IMR-90 (cell line): ENCODE results near the gene ABHD17C. TPM values are rescaled to one million over a fixed set of nuclear protein-coding genes. Genes with fewer than 3 reads are reported as not detected.
A peak's percentile ranks its signal among the peaks of the same experiment; 100 is the strongest.

Experiments used
- ATAC-seq: fragments of 200-7000 bp; cut with Tn5 transposase; 2 replicates; pipeline ENCODE4 v1.9.1; 2020; ENCODE audit warnings: low read depth, mild to moderate bottlenecking, moderate library complexity
- BruUV-seq: library from RNA; stranded (reverse); fragments of 400-500 nt; replicated peaks from 2 replicates; lab custom pipeline; 2021; lab: Mats Ljungman, UMichigan
- CTCF ChIA-PET: fragments of 300-600 bp; formaldehyde crosslinking; extraction: SDS; loops from one replicate; lab custom pipeline; 2021; ENCODE audit warnings: antibody characterized with exemption; lab: Yijun Ruan, JAX
- POLR2A ChIA-PET: fragments of 300-600 bp; sonication (Branson Sonifier 250); formaldehyde crosslinking; loops from one replicate; lab custom pipeline; 2022; ENCODE audit warnings: antibody characterized with exemption; ENCODE audit not compliant: unreplicated experiment; lab: Charles Lee
- DNase-seq: peaks from one replicate; pipeline ENCODE4 v3.0.0; 2013
- H2AFZ ChIP-seq: replicated peaks from 2 replicates; pipeline ENCODE3; 2013; ENCODE audit warnings: low read length, mild to moderate bottlenecking; ENCODE audit not compliant: poor library complexity
- H2AK5ac ChIP-seq: 2 replicates; pipeline ENCODE4 v1.6.1; 2013; ENCODE audit warnings: low read depth, low read length, inconsistent platforms
- H2AK9ac ChIP-seq: replicated peaks from 2 replicates; pipeline ENCODE3; 2013; ENCODE audit warnings: mild to moderate bottlenecking, low read depth, low read length, moderate library complexity; ENCODE audit not compliant: poor library complexity
- H2BK120ac ChIP-seq: 2 replicates; pipeline ENCODE4 v1.6.1; 2013; ENCODE audit warnings: low read depth, low read length, inconsistent platforms
- H2BK15ac ChIP-seq: 3 replicates; pipeline ENCODE4 v1.6.1; 2013; ENCODE audit warnings: low read depth, low read length, inconsistent platforms
- H2BK20ac ChIP-seq: 2 replicates; pipeline ENCODE4 v1.6.1; 2013; ENCODE audit warnings: low read depth, mild to moderate bottlenecking, inconsistent platforms, low read length, moderate library complexity
- H2BK5ac ChIP-seq: 2 replicates; pipeline ENCODE4 v1.6.1; 2013; ENCODE audit warnings: mild to moderate bottlenecking, low read depth, low read length, inconsistent platforms; ENCODE audit not compliant: poor library complexity, severe bottlenecking
- H3K14ac ChIP-seq: replicated peaks from 2 replicates; pipeline ENCODE4 v1.6.1; 2013; ENCODE audit warnings: low read depth, low read length, inconsistent platforms
- H3K18ac ChIP-seq: 2 replicates; pipeline ENCODE4 v1.6.1; 2013; ENCODE audit warnings: low read depth, low read length, control low read depth
- H3K23ac ChIP-seq: 2 replicates; pipeline ENCODE4 v1.6.1; 2013; ENCODE audit warnings: low read depth, low read length, inconsistent platforms
- H3K27ac ChIP-seq: 2 replicates; pipeline ENCODE4 v1.5.1; 2013; ENCODE audit warnings: mild to moderate bottlenecking, control low read depth, low read length; ENCODE audit not compliant: insufficient read depth
- H3K27me3 ChIP-seq: 2 replicates; pipeline ENCODE4 v1.6.1; 2013; ENCODE audit warnings: low read length; ENCODE audit not compliant: control insufficient read depth, insufficient read depth
- H3K36me3 ChIP-seq: 2 replicates; pipeline ENCODE4 v1.6.1; 2013; ENCODE audit warnings: low read length, mixed read lengths; ENCODE audit not compliant: control insufficient read depth, insufficient read depth
- H3K4ac ChIP-seq: 2 replicates; pipeline ENCODE4 v1.6.1; 2013; ENCODE audit warnings: low read depth, low read length, inconsistent platforms
- H3K4me1 ChIP-seq: 2 replicates; pipeline ENCODE4 v1.6.1; 2013; ENCODE audit warnings: low read length, mixed read lengths; ENCODE audit not compliant: control insufficient read depth, insufficient read depth
- H3K4me2 ChIP-seq: 2 replicates; pipeline ENCODE4 v1.6.1; 2013; ENCODE audit warnings: low read depth, mild to moderate bottlenecking, control low read depth, low read length, moderate library complexity
- H3K4me3 ChIP-seq: 2 replicates; pipeline ENCODE4 v1.5.1; 2013; ENCODE audit warnings: low read depth, mild to moderate bottlenecking, control low read depth, low read length, moderate library complexity; ENCODE audit not compliant: insufficient read depth
- H3K56ac ChIP-seq: 2 replicates; pipeline ENCODE4 v1.6.1; 2013; ENCODE audit warnings: low read length, inconsistent platforms; ENCODE audit not compliant: insufficient read depth; ENCODE audit errors: extremely low read depth
- H3K79me1 ChIP-seq, 2 experiments: 2 replicates each; pipeline ENCODE4 v1.6.1; 2013; ENCODE audit warnings: low read length in 2 of 2, inconsistent platforms in 1 of 2, low read depth in 1 of 2
- H3K9ac ChIP-seq: 2 replicates; pipeline ENCODE4 v1.6.1; 2013; ENCODE audit warnings: low read depth, low read length, control low read depth
- H3K9me1 ChIP-seq: 2 replicates; pipeline ENCODE4 v1.6.1; 2013; ENCODE audit warnings: low read length, inconsistent platforms; ENCODE audit not compliant: insufficient read depth
- H3K9me3 ChIP-seq: 2 replicates; pipeline ENCODE4 v1.6.1; 2013; ENCODE audit warnings: low read length; ENCODE audit not compliant: control insufficient read depth, insufficient read depth
- H4K20me1 ChIP-seq: 2 replicates; pipeline ENCODE4 v1.6.1; 2013; ENCODE audit warnings: low read length, inconsistent platforms; ENCODE audit not compliant: insufficient read depth
- H4K5ac ChIP-seq: 2 replicates; pipeline ENCODE4 v1.6.1; 2013; ENCODE audit warnings: mild to moderate bottlenecking, low read depth, low read length, control low read depth
- H4K8ac ChIP-seq, 2 experiments: 2 replicates each; pipeline ENCODE4 v1.6.1; 2013; ENCODE audit warnings: low read depth in 2 of 2, low read length in 2 of 2, control low read depth in 1 of 2, inconsistent platforms in 1 of 2
- H4K91ac ChIP-seq: 2 replicates; pipeline ENCODE4 v1.6.1; 2013; ENCODE audit warnings: low read depth, low read length, inconsistent platforms; ENCODE audit not compliant: insufficient read depth
- CHD1 ChIP-seq: IDR thresholded peaks from 2 replicates; pipeline ENCODE4 v1.6.1; 2012; ENCODE audit warnings: low read depth, low read length, improper control_type of control experiment
- ELK1 ChIP-seq: fragments of 150-350 bp; IDR thresholded peaks from 2 replicates; pipeline ENCODE4 v1.6.1; 2016; ENCODE audit warnings: low read depth, mild to moderate bottlenecking, low read length, moderate library complexity, borderline replicate concordance
- MAZ ChIP-seq: IDR thresholded peaks from 2 replicates; pipeline ENCODE4 v1.6.1; 2012; ENCODE audit warnings: low read depth, mild to moderate bottlenecking, low read length, improper control_type of control experiment, moderate library complexity, borderline replicate concordance
- MXI1 ChIP-seq: IDR thresholded peaks from 2 replicates; pipeline ENCODE4 v1.6.1; 2012; ENCODE audit warnings: low read depth, mild to moderate bottlenecking, low read length, moderate library complexity, borderline replicate concordance
- POLR2A ChIP-seq: IDR thresholded peaks from 2 replicates; pipeline ENCODE4 v1.6.1; 2012; ENCODE audit warnings: mild to moderate bottlenecking, low read depth, low read length
- RAD21 ChIP-seq: IDR thresholded peaks from 2 replicates; pipeline ENCODE4 v1.6.1; 2012; ENCODE audit warnings: low read length, improper control_type of control experiment
- RCOR1 ChIP-seq: IDR thresholded peaks from 2 replicates; pipeline ENCODE4 v1.6.1; 2012; ENCODE audit warnings: mild to moderate bottlenecking, low read length, improper control_type of control experiment; ENCODE audit not compliant: insufficient replicate concordance
- RFX5 ChIP-seq: IDR thresholded peaks from 2 replicates; pipeline ENCODE4 v1.8.0; 2012; ENCODE audit warnings: low read depth, mild to moderate bottlenecking, low read length, moderate library complexity
- SMC3 ChIP-seq: fragments of 150-350 bp; IDR thresholded peaks from 2 replicates; pipeline ENCODE4 v1.6.1; 2016; ENCODE audit warnings: low read depth, mild to moderate bottlenecking, antibody characterized with exemption, low read length, moderate library complexity
- WGBS, 2 experiments: methylation state at CpG; one replicate each; pipeline versions ENCODE4 v1.1.5 to v1.1.7; 2013; ENCODE audit warnings: missing lambda C conversion rate in 2 of 2; ENCODE audit not compliant: insufficient read length in 1 of 2; ENCODE audit errors: extremely low coverage in 2 of 2; 5-methylcytosine and 5-hydroxymethylcytosine counted together
- dilution Hi-C: fragments of 300-500 bp; cut with HindIII; formaldehyde crosslinking; loops from one replicate; pipeline ENCODE4 v1.14.3; 2018; ENCODE audit warnings: low sequenced_read_pairs; ENCODE audit not compliant: unreplicated experiment
- in situ Hi-C: fragments of 300-500 bp; cut with MboI; formaldehyde crosslinking; loops from 3 replicates; pipeline ENCODE4 v1.14.3; 2019; ENCODE audit warnings: low sequenced_read_pairs, inconsistent platforms, mixed read lengths
- intact Hi-C: fragments of 100-400 bp; cut with micrococcal nuclease; formaldehyde crosslinking; loops from 2 replicates; pipeline ENCODE4 v1.10.0; 2022
- polyA plus RNA-seq, 3 experiments: library from polyadenylated mRNA; depleted of rRNA; stranded (reverse); fragments of >200 nt; gene quantifications; 2 replicates each; pipeline ENCODE4 v1.2.3, GENCODE V29; 2012; ENCODE audit warnings: low replicate concordance in 1 of 3
- total RNA-seq: library from RNA; depleted of rRNA; stranded (reverse); fragments of >200 nt; gene quantifications from 2 replicates; pipeline ENCODE4 v1.2.3, GENCODE V29; 2012

ABHD17C gene
- total and polyA plus RNA-seq, 2 of the 4 experiments (the other 2 are of a cell fraction), result 5.4 to 10.3 TPM

GRCh38 chr15:80773122-80773551, 78.0 kb downstream of the ABHD17C start:
- Histone ChIP-seq H3K9me1 (no peaks in the 10 kb centered on the region), H4K20me1 (no peaks in the 10 kb centered on the region), H3K36me3 (no peaks in the 10 kb centered on the region), H2BK20ac (no peak overlapping the region), H3K9ac (no peak overlapping the region), H4K8ac (no peak overlapping the region), H4K91ac (no peak overlapping the region), H2BK120ac (no peak overlapping the region), H3K4me3 (no peak overlapping the region), H2BK5ac (no peak overlapping the region), H3K27me3 (no peaks in the 10 kb centered on the region), H3K4me2 (no peak overlapping the region), H3K27ac (no peak overlapping the region), H2BK15ac (no peak overlapping the region), H2AFZ (no peak overlapping the region), H3K4me1 (peaks cover 17% of the 10 kb centered on the region), H3K4ac (no peak overlapping the region), H3K56ac (no peak overlapping the region), H2AK9ac (no peak overlapping the region), H2AK5ac (no peak overlapping the region), H3K18ac (peak overlapping the region; percentile 13; the same call in 1 of the 2 replicates), H3K9me3 (no peaks in the 10 kb centered on the region), H3K23ac (peak overlapping the region; percentile 4; the same call in 1 of the 2 replicates), H4K5ac (no peak overlapping the region), H3K79me1 (no peaks in the 10 kb centered on the region), H3K14ac (no peak overlapping the region)
- CTCF ChIA-PET, result interaction anchor here (0.8 to 1.8 kb wide), 2 partner anchors 206 to 318 kb away, joined by 4 to 5 read pairs; no protein-coding TSS in a partner anchor
- BruUV-seq, result no TSS peak
- dilution Hi-C loops, result no loop called here
- intact Hi-C loops, result loop anchor here (10.0 kb wide), 2 partner anchors 288 to 458 kb away; no protein-coding TSS in a partner anchor
- WGBS, 2 experiments, result 92% methylated on average over 4 of the region's 8 CpGs; no CpG with 5 or more reads in 1 of the 2 experiments
- TF ChIP-seq CHD1 (no peak), SMC3 (no peak), ELK1 (no peak), RCOR1 (no peak), RAD21 (no peak), RFX5 (no peak), MAZ (no peak), POLR2A (no peak), MXI1 (no peak)
- in situ Hi-C loops, result no loop called here
- ATAC-seq, result no peak
- POLR2A ChIA-PET, result no interaction called here
- DNase-seq, result peak; percentile 35
